SK-N-SH treated with all-trans-retinoic acid at 6 μM for 48 hours (cell line): Measurements from ENCODE around the gene FHOD3.

ENCODE experiments used
- ATAC-seq: fragments of 200-7000 bp; cut with Tn5 transposase; 3 replicates; pipeline ENCODE4 v1.9.1; 2020; ENCODE audit warnings: mild to moderate bottlenecking, moderate library complexity
- ARNTL ChIP-seq: fragments of 450-650 bp; formaldehyde crosslinking; IDR thresholded peaks from 2 replicates; pipeline ENCODE4 v1.5.0; 2020; ENCODE audit warnings: low read depth, mild to moderate bottlenecking, moderate library complexity, borderline replicate concordance
- BACH2 ChIP-seq: fragments of 250-450 bp; sonication (Bioruptor Pico); IDR thresholded peaks from 2 replicates; pipeline ENCODE4 v1.9.0; 2021; ENCODE audit warnings: mild to moderate bottlenecking, borderline replicate concordance
- CSDC2 ChIP-seq: fragments of 250-450 bp; sonication (Bioruptor Pico); IDR thresholded peaks from 2 replicates; pipeline ENCODE4 v1.5.0; 2020; ENCODE audit warnings: mild to moderate bottlenecking, moderate library complexity
- CSRNP3 ChIP-seq: fragments of 250-450 bp; sonication (Bioruptor Pico); IDR thresholded peaks from 2 replicates; pipeline ENCODE4 v1.5.1; 2021; ENCODE audit warnings: mild to moderate bottlenecking, moderate library complexity
- ESRRG ChIP-seq: fragments of 250-450 bp; sonication (Bioruptor Pico); IDR thresholded peaks from 2 replicates; pipeline ENCODE4 v1.6.1; 2021; ENCODE audit warnings: mild to moderate bottlenecking
- GLIS3 ChIP-seq: fragments of 250-450 bp; sonication (Bioruptor Pico); IDR thresholded peaks from 2 replicates; pipeline ENCODE4 v1.5.0; 2020; ENCODE audit warnings: mild to moderate bottlenecking, moderate library complexity
- ISL1 ChIP-seq: fragments of 250-450 bp; sonication (Bioruptor Pico); IDR thresholded peaks from 2 replicates; pipeline ENCODE4 v2.1.2; 2022; ENCODE audit warnings: mild to moderate bottlenecking, moderate library complexity
- OSR1 ChIP-seq: fragments of 250-450 bp; sonication (Bioruptor Pico); IDR thresholded peaks from 2 replicates; pipeline ENCODE4 v1.8.0; 2022; ENCODE audit warnings: moderate library complexity, mild to moderate bottlenecking, inconsistent platforms
- PPARA ChIP-seq: fragments of 250-450 bp; sonication (Bioruptor Pico); IDR thresholded peaks from 2 replicates; pipeline ENCODE4 v1.5.0; 2020; ENCODE audit warnings: mild to moderate bottlenecking, borderline replicate concordance
- RARB ChIP-seq: fragments of 250-450 bp; sonication (Bioruptor Pico); IDR thresholded peaks from 2 replicates; pipeline ENCODE4 v1.8.0; 2021; ENCODE audit warnings: mild to moderate bottlenecking, moderate library complexity
- SNAI2 ChIP-seq: fragments of 250-450 bp; sonication (Bioruptor Pico); IDR thresholded peaks from 2 replicates; pipeline ENCODE4 v1.5.0; 2020; ENCODE audit warnings: mild to moderate bottlenecking, moderate library complexity
- TCF4 ChIP-seq: fragments of 250-450 bp; sonication (Bioruptor Pico); IDR thresholded peaks from 2 replicates; pipeline ENCODE4 v1.8.0; 2021; ENCODE audit warnings: mild to moderate bottlenecking, moderate library complexity, borderline replicate concordance
- TOX ChIP-seq: fragments of 250-450 bp; sonication (Bioruptor Pico); IDR thresholded peaks from 2 replicates; pipeline ENCODE4 v1.8.0; 2021; ENCODE audit warnings: mild to moderate bottlenecking, moderate library complexity, borderline replicate concordance
- ZC3H10 ChIP-seq: fragments of 250-450 bp; sonication (Bioruptor Pico); IDR thresholded peaks from 2 replicates; pipeline ENCODE4 v1.5.1; 2021; ENCODE audit warnings: mild to moderate bottlenecking, moderate library complexity
- ZFP3 ChIP-seq: fragments of 250-450 bp; sonication (Bioruptor Pico); IDR thresholded peaks from 2 replicates; pipeline ENCODE4 v1.5.0; 2020; ENCODE audit warnings: mild to moderate bottlenecking, moderate library complexity
- ZFP30 ChIP-seq: fragments of 450-650 bp; formaldehyde crosslinking; IDR thresholded peaks from 2 replicates; pipeline ENCODE4 v1.5.0; 2022; ENCODE audit warnings: mild to moderate bottlenecking, moderate library complexity
- ZNF565 ChIP-seq: fragments of 450-650 bp; formaldehyde crosslinking; conservative IDR thresholded peaks from 2 replicates; pipeline ENCODE4 v1.5.0; 2020; ENCODE audit warnings: low read depth, mild to moderate bottlenecking, moderate library complexity
- ZNF70 ChIP-seq: fragments of 450-650 bp; formaldehyde crosslinking; IDR thresholded peaks from 2 replicates; pipeline ENCODE4 v1.5.0; 2020; ENCODE audit warnings: mild to moderate bottlenecking, moderate library complexity
- ZNF8 ChIP-seq: fragments of 450-650 bp; formaldehyde crosslinking; IDR thresholded peaks from 2 replicates; pipeline ENCODE4 v1.5.0; 2020; ENCODE audit warnings: mild to moderate bottlenecking, moderate library complexity
- TF ChIP-seq, protein P1 (sequence below): fragments of 250-450 bp; sonication (Bioruptor Pico); IDR thresholded peaks from 2 replicates; pipeline ENCODE4 v1.8.0; 2021; ENCODE audit warnings: low read depth, mild to moderate bottlenecking, moderate library complexity, borderline replicate concordance
- TF ChIP-seq, protein P2 (sequence below): fragments of 250-450 bp; sonication (Bioruptor Pico); IDR thresholded peaks from 2 replicates; pipeline ENCODE4 v1.5.1; 2020; ENCODE audit warnings: low read depth, mild to moderate bottlenecking, moderate library complexity

FHOD3 gene

GRCh38 chr18:36622610-36623009 is 325.1 kb downstream of the FHOD3 start:
- TF ChIP-seq CSRNP3 (CRISPR knock-in tag) = no peak
- no peak for TF ChIP-seq TCF4
- no peak for TF ChIP-seq ZNF8 (CRISPR knock-in tag)
- no peak for TF ChIP-seq ZC3H10
- no peak for TF ChIP-seq OSR1
- TF ChIP-seq TOX (CRISPR knock-in tag) = no peak
- no peak for TF ChIP-seq RARB
- no peak for TF ChIP-seq PPARA (CRISPR knock-in tag)
- TF ChIP-seq GLIS3 (CRISPR knock-in tag) = no peak
- no peak for TF ChIP-seq ZFP3 (CRISPR knock-in tag)
- no peak for TF ChIP-seq ARNTL (CRISPR knock-in tag)
- no peak for TF ChIP-seq ESRRG (CRISPR knock-in tag)
- no peak for TF ChIP-seq ZNF70
- no peak for ATAC-seq

DNA sequence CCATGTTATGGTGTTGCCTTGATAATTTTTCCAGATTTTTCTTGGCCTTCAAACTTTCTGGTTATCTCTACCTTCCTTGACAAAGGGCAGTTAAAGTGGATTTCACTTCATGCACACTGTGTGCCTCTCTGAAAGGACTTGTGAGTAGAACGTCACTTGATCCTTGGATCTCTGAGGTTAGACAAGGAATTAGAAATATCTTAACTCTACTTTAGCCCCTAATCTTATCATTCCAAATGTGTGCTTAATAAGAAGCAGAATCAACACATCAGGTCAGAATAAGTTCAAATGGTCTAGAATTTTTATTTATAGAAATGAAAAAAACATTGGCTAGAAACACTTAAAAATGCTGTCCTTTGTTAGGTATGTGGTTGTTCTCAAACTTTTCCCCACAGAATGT is 325.6 kb downstream of the FHOD3 start:
- ATAC-seq = no peak
- TF ChIP-seq TCF4 (no peak), ZFP3 (CRISPR knock-in tag) (no peak), BACH2 (no peak), ZNF8 (CRISPR knock-in tag) (no peak), CSDC2 (CRISPR knock-in tag) (no peak), CSRNP3 (CRISPR knock-in tag) (no peak), ZNF70 (no peak), SNAI2 (CRISPR knock-in tag) (no peak), TOX (CRISPR knock-in tag) (no peak), ZC3H10 (no peak), RARB (no peak), ESRRG (CRISPR knock-in tag) (no peak), ISL1 (CRISPR knock-in tag) (no peak), GLIS3 (CRISPR knock-in tag) (no peak), OSR1 (no peak), ZFP30 (CRISPR knock-in tag) (no peak), PPARA (CRISPR knock-in tag) (no peak)
- TF ChIP-seq, protein P1, sequence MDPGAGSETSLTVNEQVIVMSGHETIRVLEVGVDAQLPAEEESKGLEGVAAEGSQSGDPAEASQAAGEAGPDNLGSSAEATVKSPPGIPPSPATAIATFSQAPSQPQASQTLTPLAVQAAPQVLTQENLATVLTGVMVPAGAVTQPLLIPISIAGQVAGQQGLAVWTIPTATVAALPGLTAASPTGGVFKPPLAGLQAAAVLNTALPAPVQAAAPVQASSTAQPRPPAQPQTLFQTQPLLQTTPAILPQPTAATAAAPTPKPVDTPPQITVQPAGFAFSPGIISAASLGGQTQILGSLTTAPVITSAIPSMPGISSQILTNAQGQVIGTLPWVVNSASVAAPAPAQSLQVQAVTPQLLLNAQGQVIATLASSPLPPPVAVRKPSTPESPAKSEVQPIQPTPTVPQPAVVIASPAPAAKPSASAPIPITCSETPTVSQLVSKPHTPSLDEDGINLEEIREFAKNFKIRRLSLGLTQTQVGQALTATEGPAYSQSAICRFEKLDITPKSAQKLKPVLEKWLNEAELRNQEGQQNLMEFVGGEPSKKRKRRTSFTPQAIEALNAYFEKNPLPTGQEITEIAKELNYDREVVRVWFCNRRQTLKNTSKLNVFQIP (CRISPR knock-in tag) = no peak
- TF ChIP-seq, protein P2, sequence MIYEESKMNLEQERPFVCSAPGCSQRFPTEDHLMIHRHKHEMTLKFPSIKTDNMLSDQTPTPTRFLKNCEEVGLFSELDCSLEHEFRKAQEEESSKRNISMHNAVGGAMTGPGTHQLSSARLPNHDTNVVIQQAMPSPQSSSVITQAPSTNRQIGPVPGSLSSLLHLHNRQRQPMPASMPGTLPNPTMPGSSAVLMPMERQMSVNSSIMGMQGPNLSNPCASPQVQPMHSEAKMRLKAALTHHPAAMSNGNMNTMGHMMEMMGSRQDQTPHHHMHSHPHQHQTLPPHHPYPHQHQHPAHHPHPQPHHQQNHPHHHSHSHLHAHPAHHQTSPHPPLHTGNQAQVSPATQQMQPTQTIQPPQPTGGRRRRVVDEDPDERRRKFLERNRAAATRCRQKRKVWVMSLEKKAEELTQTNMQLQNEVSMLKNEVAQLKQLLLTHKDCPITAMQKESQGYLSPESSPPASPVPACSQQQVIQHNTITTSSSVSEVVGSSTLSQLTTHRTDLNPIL (CRISPR knock-in tag) = no peak
- TF ChIP-seq, all 23 proteins: peak for 0

- ATAC-seq = no peak
- TF ChIP-seq ZFP3 (CRISPR knock-in tag) = no peak
- TF ChIP-seq ESRRG (CRISPR knock-in tag) = no peak
- TF ChIP-seq ZFP30 (CRISPR knock-in tag) = no peak
- no peak for TF ChIP-seq ZC3H10
These were observed 326.2 kb downstream of the FHOD3 start for GRCh38 chr18:36623681-36624190.

DNA sequence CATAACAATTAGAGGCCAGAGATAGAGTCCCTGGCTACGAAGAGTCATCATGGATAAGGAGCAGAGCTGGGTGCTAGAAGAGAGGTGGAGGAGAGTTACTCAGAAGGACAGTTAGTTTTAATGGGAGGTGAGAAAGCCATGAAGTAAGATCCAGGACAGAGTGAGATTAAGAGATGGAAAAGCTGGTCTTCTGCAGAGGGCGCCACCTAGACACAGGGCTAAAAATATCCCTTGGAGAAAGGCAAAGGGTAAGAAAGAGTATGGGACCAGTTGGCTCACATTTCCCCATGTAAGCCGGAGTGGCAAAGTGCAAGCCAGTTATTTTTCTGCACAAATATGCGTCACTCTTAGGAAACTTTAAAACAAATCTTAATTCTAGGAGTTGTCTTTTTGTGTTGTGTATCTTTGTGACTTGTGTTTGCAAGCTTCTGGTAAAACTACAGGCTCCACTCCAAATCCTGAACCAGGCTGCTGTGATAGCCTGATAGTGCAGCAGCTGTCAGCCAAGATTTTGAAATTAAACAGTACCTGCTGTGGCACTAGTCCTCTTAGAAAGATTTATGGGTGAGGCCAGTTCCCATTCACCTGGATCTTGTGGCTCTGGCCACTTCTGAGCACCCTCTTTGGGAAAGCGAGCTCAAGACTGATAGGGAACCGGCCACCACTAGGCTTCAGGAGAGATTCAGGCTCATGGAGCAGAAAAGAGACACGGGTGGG is 327.1 kb downstream of the FHOD3 start:
- no peak for ATAC-seq
- TF ChIP-seq, protein P1 (CRISPR knock-in tag) = no peak
- TF ChIP-seq CSRNP3 (CRISPR knock-in tag) (no peak), ZNF70 (no peak), OSR1 (no peak), ZNF565 (CRISPR knock-in tag) (no peak), ISL1 (CRISPR knock-in tag) (no peak), ZFP30 (CRISPR knock-in tag) (no peak)
- TF ChIP-seq, protein P2 (CRISPR knock-in tag) = no peak
